G401 (cell line): ENCODE results near the gene CAPS. TPM values are rescaled to one million over a fixed set of nuclear protein-coding genes. Genes with fewer than 3 reads are reported as not detected.
"Not testable (repeated sequence)": the region's sequence is repeated elsewhere in the genome, so short reads cannot be mapped to it uniquely, and the experiment has no call there.

ENCODE experiments used
- DNase-seq: peaks from one replicate; pipeline ENCODE4 v3.0.0-alpha.2; 2015; ENCODE audit warnings: low spot score
- in situ Hi-C: cut with HindIII; loops from 2 replicates; pipeline ENCODE4 v1.10.0; 2016; ENCODE audit warnings: low sequenced_read_pairs, mixed read lengths
- total RNA-seq: library from RNA; depleted of rRNA; stranded (reverse); fragments of >200 nt; shearing (Covaris generic); gene quantifications from 2 replicates; pipeline ENCODE4 v1.2.3, GENCODE V29; 2014

CAPS gene
- total RNA-seq, 1 experiment from 2014 or later = 0.31 TPM

- in situ Hi-C loops = no loop called here
- DNase-seq = no peak
Observed at GRCh38 chr19:5950741-5951140, 36.7 kb downstream of the CAPS start.

GRCh38 chr19:5951338-5951861, 37.3 kb downstream of the CAPS start:
- in situ Hi-C loops = no loop called here
- DNase-seq = no peak

DNA sequence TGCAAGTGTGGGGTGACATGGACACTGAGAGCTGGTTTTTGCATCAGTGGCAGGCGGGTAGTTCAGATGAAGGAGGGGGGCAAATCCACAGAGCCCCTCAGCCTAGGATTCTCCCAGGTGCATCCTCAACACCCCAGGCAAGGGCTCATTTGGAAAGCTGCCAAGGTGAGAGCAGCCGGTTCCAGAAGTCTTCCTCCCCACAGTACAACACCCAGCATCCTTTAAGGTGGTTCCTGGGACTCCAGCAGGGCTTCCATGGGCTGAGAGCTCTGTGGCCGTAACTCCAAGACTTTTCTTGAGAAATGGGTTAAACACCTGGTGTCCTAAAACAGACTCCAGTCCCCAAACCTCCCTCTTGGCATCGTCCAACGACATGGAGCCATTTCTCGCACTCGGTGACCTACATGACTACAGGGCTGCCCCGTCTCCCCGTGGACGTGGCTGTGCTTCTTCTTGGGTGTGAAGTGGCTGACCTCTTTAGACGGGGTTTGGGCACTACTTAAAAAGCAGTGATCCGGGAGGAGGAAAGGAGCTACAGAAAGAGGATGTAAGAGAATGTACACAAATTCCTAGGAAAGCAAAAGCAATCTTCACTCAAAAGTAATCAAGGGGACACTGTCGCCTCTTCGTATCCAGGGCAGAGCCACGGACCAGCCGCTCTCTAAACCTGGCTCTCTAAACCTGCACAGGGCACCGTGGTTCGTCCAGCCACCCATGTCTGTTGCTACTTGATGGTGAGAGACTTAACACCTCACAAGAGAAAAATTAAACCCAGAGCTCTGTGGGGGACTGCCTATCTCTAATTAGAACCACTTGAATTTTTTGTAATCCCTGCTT, 38.4 kb downstream of the CAPS start:
- in situ Hi-C loops = no loop called here
- peak; percentile 43 for DNase-seq

GRCh38 chr19:5953030-5953589, 39.1 kb downstream of the CAPS start:
- in situ Hi-C loops = no loop called here
- DNase-seq = no peak

DNA sequence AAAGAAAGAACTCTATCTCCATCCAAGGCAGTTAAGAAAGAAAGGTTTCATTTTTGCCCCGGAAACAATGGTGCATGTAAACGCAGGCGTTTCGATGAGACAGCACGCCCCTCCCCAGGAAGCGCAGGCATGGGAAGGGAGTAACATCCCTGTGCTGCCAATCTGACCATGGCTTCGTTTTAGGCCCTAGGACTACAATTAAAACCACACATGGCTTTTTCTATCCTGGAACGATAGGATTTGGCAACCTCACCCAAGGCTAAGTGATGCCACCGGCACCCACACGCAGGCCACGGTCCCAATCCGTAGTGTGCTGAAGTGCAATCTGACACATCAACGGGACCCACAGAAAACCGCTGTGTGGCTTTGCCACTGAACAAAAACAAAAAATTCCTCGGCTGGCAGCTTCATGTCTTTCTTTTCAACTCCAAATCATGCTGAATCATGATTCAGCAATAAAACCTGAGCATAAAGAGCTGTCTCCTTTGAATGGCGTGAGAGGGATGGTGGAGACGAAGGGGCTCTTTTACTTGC, 39.7 kb downstream of the CAPS start:
- in situ Hi-C loops = no loop called here
- no peak for DNase-seq

DNA sequence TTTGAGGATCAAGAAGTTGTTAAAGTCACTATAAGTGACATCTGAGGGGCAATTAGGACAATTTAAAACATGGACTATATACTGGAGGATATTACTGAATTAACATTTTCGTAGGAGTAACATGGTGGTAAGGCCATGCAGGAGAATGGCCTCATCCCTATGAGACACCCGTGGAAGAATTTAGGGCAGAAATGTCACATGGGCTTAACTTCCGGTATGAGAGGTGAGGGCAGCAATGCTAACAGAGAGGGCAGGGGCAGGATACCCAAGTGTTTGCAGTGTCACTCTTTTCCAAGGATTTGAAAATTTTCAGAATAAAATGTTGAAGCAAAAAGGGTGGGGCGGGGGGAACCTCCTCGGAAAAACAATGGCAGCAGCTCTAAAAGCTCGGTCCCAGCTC, 40.2 kb downstream of the CAPS start:
- in situ Hi-C loops = no loop called here

DNA sequence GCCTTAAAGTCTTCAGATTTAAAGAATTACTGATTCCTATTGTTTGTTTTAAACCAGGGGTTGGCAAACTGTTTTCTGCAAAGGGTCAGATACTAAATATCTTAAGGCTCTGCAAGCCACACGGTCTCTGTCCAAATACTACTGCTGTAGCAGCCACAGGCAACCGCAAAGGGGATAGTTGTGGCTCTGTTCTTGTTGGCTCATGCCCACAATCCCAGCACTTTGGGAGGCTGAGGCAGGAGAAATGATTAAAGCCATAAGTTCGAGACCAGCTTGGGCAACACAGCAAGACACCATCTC, 41.5 kb downstream of the CAPS start:
- in situ Hi-C loops = no loop called here
- DNase-seq = no peak

More for the DNA sequence above, 40.2 kb downstream of the CAPS start:
- DNase-seq = no peak

DNA sequence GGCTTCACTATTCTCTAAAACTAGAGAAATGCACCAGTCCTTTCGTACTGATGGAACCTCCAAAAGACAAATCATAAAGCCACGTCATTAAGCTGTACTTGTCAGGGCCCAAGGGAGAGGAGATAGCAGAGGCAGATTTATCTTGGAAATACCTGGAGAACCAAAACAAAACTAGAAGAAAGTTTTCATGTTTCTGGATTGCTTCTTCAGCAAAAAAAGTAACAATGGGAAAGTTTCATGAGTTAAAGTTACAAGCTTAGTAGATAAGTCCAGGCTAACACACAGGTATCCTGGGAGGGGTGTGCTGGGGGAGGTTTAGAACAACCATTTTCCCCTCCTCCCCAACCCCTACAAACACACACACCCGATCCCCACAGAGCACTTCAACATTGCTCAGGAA, 42.3 kb downstream of the CAPS start:
- no peak for DNase-seq
- in situ Hi-C loops = no loop called here

- DNase-seq = no peak
- in situ Hi-C loops = no loop called here
Observed at GRCh38 chr19:5956728-5957127, 42.7 kb downstream of the CAPS start.

- DNase-seq = no peak
- in situ Hi-C loops = no loop called here
Observed at GRCh38 chr19:5957170-5957569, 43.1 kb downstream of the CAPS start.

- no peak for DNase-seq
- in situ Hi-C loops = no loop called here
Observed at GRCh38 chr19:5958074-5958850, 44.2 kb downstream of the CAPS start.

DNA sequence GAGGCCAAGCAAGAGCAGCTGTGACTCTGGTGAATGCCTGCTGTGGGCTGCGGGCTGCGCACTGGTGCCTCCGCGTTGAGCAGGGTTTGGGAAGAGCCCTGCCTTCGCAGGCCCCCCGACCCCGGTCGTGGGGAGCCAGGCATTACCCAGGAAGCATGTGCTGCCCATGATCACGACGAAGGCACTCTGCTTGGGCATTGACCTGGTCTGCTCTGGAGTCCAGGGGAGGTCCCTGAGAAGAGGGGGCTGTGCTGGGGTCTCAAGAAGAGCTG, 44.7 kb downstream of the CAPS start:
- in situ Hi-C loops = no loop called here
- no peak for DNase-seq

DNA sequence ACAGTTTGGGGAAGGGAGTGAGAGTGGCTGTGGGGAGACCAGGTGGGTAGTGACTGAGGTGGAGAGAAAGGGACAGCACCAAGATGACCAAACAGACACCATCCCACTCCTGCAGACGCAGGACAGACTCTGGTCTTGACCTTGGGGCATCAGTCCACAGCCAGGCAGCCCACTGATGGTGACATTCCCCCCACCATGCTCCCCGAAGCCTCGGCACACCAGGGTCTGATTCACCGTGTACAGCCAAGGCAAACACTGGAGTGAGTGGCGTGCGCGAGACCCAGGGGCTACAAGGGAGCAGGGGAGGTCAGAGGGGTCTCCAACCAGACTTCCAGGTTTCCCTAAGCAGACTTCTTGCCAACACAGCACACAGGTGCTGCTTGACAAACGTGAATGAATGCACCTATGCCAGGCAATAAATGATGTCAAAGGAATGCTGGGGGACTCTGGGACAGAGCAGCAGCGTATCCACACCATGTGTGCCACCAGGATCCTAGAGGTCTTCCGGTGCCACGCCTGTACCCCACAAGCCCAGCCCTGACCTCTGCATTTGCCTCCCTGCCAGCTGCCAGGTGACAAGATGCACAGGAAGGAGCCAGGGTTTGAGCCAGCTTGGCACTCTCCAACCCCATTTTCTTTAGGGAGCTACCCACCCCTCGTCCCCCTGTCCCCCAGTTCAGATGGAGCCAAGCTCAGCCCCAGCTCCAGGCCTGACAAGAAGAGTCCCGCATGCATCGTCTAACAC, 45.4 kb downstream of the CAPS start:
- DNase-seq = no peak
- in situ Hi-C loops = no loop called here

GRCh38 chr19:5960005-5961001, 46.2 kb downstream of the CAPS start:
- DNase-seq = peak; percentile 46
- in situ Hi-C loops = no loop called here

DNA sequence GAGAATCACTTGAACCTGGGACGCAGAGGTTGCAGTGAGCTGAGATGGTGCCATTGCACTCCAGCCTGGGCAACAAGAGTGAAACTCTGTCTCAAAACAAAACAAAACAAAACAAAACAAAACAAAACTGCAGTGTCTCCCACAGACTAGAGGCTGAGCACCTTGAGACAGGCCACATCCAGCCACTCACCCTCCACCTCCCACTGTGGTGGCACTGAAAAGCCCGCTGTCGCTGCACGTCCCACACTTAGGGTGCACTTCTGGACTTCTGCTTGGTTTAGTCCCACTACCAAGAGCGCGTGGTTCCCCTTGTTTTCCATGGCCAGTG, 47.6 kb downstream of the CAPS start:
- in situ Hi-C loops = not testable (repeated sequence)

DNA sequence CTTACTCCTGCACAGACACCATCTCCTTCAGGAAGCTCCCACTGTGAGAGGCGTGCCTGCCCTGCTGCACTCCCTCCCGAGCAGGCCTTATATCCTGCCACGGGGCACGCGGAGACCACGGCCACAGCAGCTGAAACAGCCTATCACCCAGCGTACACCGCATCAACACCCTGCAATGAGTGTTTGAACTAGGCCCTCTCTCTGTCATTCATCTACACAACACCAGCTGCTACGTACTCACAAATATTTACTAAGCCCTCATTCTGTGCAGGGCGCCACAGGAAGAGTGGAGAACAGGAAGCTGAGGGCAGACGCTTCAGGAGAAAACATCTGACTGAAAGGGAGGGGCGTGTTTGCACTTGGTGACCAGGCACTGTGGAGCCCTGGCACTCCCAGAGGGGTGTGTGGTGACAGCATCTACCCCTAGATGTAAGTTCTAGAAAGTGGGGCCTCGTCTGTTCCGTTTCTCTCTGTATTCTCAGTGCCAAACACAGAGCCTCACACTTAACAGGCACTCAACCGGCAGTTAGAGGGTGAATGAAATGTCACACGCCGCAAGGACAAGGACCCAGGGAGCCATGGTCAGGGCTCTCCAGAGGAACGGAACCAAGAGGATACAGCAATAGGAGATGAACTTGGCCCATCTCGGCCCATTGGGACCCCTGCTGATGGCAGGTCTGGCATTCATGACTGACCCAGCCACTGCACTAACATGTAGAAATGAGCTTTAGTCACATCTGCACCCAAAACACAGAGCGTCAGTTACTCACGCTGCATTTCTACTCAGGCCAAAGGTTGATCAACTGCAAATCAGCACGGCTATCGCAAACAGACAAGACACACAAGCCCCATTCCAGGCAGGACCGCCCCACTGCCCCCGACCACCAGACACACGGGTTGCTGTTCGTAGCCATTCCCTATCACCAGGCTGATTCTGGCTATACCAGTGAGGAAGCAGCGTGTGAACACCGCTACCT, 48.2 kb downstream of the CAPS start:
- in situ Hi-C loops = no loop called here
- no peak for DNase-seq

More for the DNA sequence above, 47.6 kb downstream of the CAPS start:
- DNase-seq = not testable (repeated sequence)

- in situ Hi-C loops, DNase-seq: not testable (repeated sequence)
Observed at GRCh38 chr19:5963259-5963658, 49.2 kb downstream of the CAPS start.
